CD14-positive monocyte (primary cell): ENCODE results near the gene CRYBA4. TPM values are rescaled to one million over a fixed set of nuclear protein-coding genes. Genes with fewer than 3 reads are reported as not detected.

ENCODE experiments used
- DNase-seq, 3 donors: peaks; one replicate each; pipeline ENCODE4 v3.0.0-alpha.2; 2011 to 2022
- H2AFZ ChIP-seq: 2 replicates; pipeline ENCODE4 v1.6.0; 2012; ENCODE audit warnings: mild to moderate bottlenecking, low read depth, low read length, inconsistent platforms; ENCODE audit not compliant: insufficient read depth, poor library complexity, severe bottlenecking
- H3K27ac ChIP-seq, 2 donors: 1 replicate in 1 of 2; 2 replicates in 1 of 2; pipeline ENCODE4 v1.5.1; 2012 to 2013; ENCODE audit warnings: low read length in 2 of 2, control low read depth in 1 of 2, inconsistent platforms in 1 of 2, low read depth in 1 of 2, mild to moderate bottlenecking in 1 of 2
- H3K27me3 ChIP-seq, 2 donors: one replicate each; pipeline versions ENCODE4 v1.6.0 to v1.6.1; 2011 to 2013; ENCODE audit warnings: low read length in 2 of 2; ENCODE audit not compliant: control insufficient read depth in 2 of 2, insufficient read depth in 2 of 2
- H3K36me3 ChIP-seq, 2 donors: replicated peaks in 1 of 2; 1 replicate in 1 of 2; 2 replicates in 1 of 2; pipeline versions ENCODE4 v1.5.1 to v1.6.1; 2012 to 2013; ENCODE audit warnings: low read length in 2 of 2, control low read depth in 1 of 2, inconsistent platforms in 1 of 2, mild to moderate bottlenecking in 1 of 2; ENCODE audit not compliant: insufficient read depth in 2 of 2, control insufficient read depth in 1 of 2
- H3K4me1 ChIP-seq, 2 donors: 1 replicate in 1 of 2; 2 replicates in 1 of 2; pipeline versions ENCODE4 v1.5.1 to v1.6.1; 2012 to 2013; ENCODE audit warnings: low read length in 2 of 2, control low read depth in 1 of 2, inconsistent platforms in 1 of 2, mild to moderate bottlenecking in 1 of 2, moderate library complexity in 1 of 2; ENCODE audit not compliant: insufficient read depth in 2 of 2, control insufficient read depth in 1 of 2
- H3K4me2 ChIP-seq: replicated peaks from 2 replicates; pipeline ENCODE3; 2012; ENCODE audit warnings: low read length, moderate library complexity, mild to moderate bottlenecking; ENCODE audit not compliant: poor library complexity, severe bottlenecking; ENCODE audit errors: extremely low read depth
- H3K4me3 ChIP-seq, 3 experiments: fragments of 200-600 bp in 1 of 3; sonication (generic) in 1 of 3; replicated peaks in 1 of 3; 1 replicate in 2 of 3; 2 replicates in 1 of 3; pipeline ENCODE4 v1.5.1; 2011 to 2013; ENCODE audit warnings: low read length in 3 of 3, mild to moderate bottlenecking in 3 of 3, control low read depth in 2 of 3, low read depth in 2 of 3, inconsistent platforms in 1 of 3, moderate library complexity in 1 of 3
- H3K79me2 ChIP-seq: 2 replicates; pipeline ENCODE4 v1.6.0; 2012; ENCODE audit warnings: mild to moderate bottlenecking, control low read depth, inconsistent platforms, low read length, moderate library complexity; ENCODE audit not compliant: insufficient read depth
- H3K9ac ChIP-seq: 2 replicates; pipeline ENCODE4 v1.6.0; 2017; ENCODE audit warnings: low read length, mild to moderate bottlenecking; ENCODE audit not compliant: insufficient read depth, poor library complexity, severe bottlenecking
- H3K9me3 ChIP-seq, 2 donors: replicated peaks in 1 of 2; 1 replicate in 1 of 2; 2 replicates in 1 of 2; pipeline versions ENCODE4 v1.5.1 to v1.6.1; 2012 to 2013; ENCODE audit warnings: low read length in 2 of 2, control low read depth in 1 of 2; ENCODE audit not compliant: control insufficient read depth in 1 of 2, insufficient read depth in 1 of 2
- H4K20me1 ChIP-seq: 2 replicates; pipeline ENCODE4 v1.6.0; 2012; ENCODE audit warnings: mild to moderate bottlenecking, low read length, control low read depth, moderate library complexity; ENCODE audit not compliant: insufficient read depth
- H3K27ac Mint-ChIP-seq, 7 donors: one replicate each; pipeline ENCODE4 v1.8.0; 2020; ENCODE audit warnings: mild to moderate bottlenecking in 7 of 7, mixed read lengths in 7 of 7, moderate library complexity in 6 of 7, inconsistent platforms in 2 of 7
- H3K27me3 Mint-ChIP-seq, 3 donors: one replicate each; pipeline ENCODE4 v1.8.0; 2021 to 2022; ENCODE audit warnings: low read depth in 3 of 3, mild to moderate bottlenecking in 3 of 3, mixed read lengths in 3 of 3, moderate library complexity in 3 of 3, inconsistent platforms in 1 of 3
- H3K36me3 Mint-ChIP-seq, 2 donors: one replicate each; pipeline ENCODE4 v1.8.0; 2020; ENCODE audit warnings: mixed read lengths in 2 of 2, inconsistent platforms in 1 of 2, mild to moderate bottlenecking in 1 of 2
- H3K4me1 Mint-ChIP-seq: one replicate; pipeline ENCODE4 v1.8.0; 2020; ENCODE audit warnings: mild to moderate bottlenecking, mixed read lengths
- H3K4me3 Mint-ChIP-seq, 2 donors: one replicate each; pipeline ENCODE4 v1.8.0; 2020; ENCODE audit warnings: mild to moderate bottlenecking in 2 of 2, mixed read lengths in 2 of 2, moderate library complexity in 1 of 2
- H3K9me3 Mint-ChIP-seq, 7 donors: one replicate each; pipeline ENCODE4 v1.8.0; 2020 to 2022; ENCODE audit warnings: mixed read lengths in 7 of 7, mild to moderate bottlenecking in 6 of 7, moderate library complexity in 6 of 7, inconsistent platforms in 2 of 7
- CTCF ChIP-seq: fragments of 200-600 bp; IDR thresholded peaks from one replicate; pipeline ENCODE4 v1.8.0; 2022; ENCODE audit warnings: antibody characterized with exemption, mild to moderate bottlenecking
- WGBS: methylation state at CpG from one replicate; pipeline ENCODE4 v1.1.5; 2013; ENCODE audit warnings: missing lambda C conversion rate; ENCODE audit not compliant: insufficient coverage; 5-methylcytosine and 5-hydroxymethylcytosine counted together
- intact Hi-C, 2 donors: fragments of 100-400 bp; cut with micrococcal nuclease; formaldehyde crosslinking; loops; one replicate each; pipeline versions ENCODE4 v1.15.0 to v1.15.1; 2023
- polyA plus RNA-seq, 3 donors: library from polyadenylated mRNA; depleted of rRNA in 1 of 3; unstranded in 2 of 3; stranded (reverse) in 1 of 3; fragments of 300-500 nt in 2 of 3; fragments of >200 nt in 1 of 3; fragmentation: Illumina TruSeq in 2 of 3; gene quantifications; 1 replicate in 2 of 3; 2 replicates in 1 of 3; pipeline ENCODE4 v1.2.3, GENCODE V29; 2012 to 2021

Gene CRYBA4
- polyA plus RNA-seq, 3 donors = not detected

DNA sequence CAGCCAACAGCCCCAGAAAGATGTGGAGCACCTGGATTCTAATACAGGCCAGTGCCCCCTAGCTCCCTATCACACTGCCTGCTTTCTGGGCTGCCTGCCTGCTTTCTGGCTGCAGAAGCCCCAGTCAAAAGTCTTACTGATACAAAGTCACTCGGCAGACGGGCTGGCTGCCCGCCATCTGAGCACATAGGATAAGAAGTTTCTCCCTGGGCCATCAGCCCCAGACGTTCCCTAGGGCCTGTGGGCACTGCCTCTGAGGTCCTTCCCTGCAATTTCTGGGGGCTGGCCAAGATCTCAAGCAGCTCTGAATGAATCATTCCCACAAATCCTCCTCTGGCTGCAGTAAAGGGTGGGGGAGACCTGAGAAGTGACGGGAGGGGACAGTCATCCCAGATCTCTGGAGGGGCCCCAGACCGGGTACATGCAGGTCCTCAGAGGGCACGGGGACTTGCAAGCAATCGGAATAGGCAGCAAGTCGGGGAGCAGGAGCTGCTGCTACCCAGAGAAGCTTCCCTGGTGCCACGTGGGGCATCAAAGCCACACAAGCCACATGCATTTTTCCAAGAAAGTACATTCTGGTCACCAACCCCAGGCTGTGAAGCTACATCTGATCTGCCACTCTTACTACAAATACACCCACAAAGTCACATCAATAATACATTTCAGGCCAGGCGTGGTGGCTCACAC is 36.5 kb upstream of the CRYBA4 start:
- Mint-ChIP-seq H3K27me3 (no peaks in the 10 kb centered on the region), H3K27ac (peak overlapping the region in 3 of 7 donors; percentile 33 to 47 (median 33)), H3K4me1 (peaks cover 60% of the 10 kb centered on the region), H3K36me3 (peaks cover 31 to 56% of the 10 kb centered on the region in 2 donors), H3K9me3 (peaks cover 0 to 2% (median 0%) of the 10 kb centered on the region in 7 donors), H3K4me3 (peak overlapping the region in 1 of 2 donors; percentile 39)
- Histone ChIP-seq H3K27ac (no peak overlapping the region), H3K4me3 (no peak overlapping the region), H4K20me1 (peaks cover 80% of the 10 kb centered on the region), H3K4me1 (peaks cover 37 to 39% of the 10 kb centered on the region in 2 donors), H2AFZ (no peak overlapping the region), H3K9me3 (no peaks in the 10 kb centered on the region), H3K27me3 (no peaks in the 10 kb centered on the region), H3K36me3 (peaks cover 9 to 40% of the 10 kb centered on the region in 2 donors), H3K4me2 (no peak overlapping the region), H3K9ac (no peak overlapping the region), H3K79me2 (peaks cover 86% of the 10 kb centered on the region)
- no peak for DNase-seq
- intact Hi-C loops = loop anchor here (5.0 to 10.0 kb wide), 3 partner anchors 43 to 158 kb away; partner anchors contain the start of gene ASPHD2 (in 1 of the 2)
- WGBS = 49% methylated on average over 10 of the region's 11 CpGs
- no peak for TF ChIP-seq CTCF

DNA sequence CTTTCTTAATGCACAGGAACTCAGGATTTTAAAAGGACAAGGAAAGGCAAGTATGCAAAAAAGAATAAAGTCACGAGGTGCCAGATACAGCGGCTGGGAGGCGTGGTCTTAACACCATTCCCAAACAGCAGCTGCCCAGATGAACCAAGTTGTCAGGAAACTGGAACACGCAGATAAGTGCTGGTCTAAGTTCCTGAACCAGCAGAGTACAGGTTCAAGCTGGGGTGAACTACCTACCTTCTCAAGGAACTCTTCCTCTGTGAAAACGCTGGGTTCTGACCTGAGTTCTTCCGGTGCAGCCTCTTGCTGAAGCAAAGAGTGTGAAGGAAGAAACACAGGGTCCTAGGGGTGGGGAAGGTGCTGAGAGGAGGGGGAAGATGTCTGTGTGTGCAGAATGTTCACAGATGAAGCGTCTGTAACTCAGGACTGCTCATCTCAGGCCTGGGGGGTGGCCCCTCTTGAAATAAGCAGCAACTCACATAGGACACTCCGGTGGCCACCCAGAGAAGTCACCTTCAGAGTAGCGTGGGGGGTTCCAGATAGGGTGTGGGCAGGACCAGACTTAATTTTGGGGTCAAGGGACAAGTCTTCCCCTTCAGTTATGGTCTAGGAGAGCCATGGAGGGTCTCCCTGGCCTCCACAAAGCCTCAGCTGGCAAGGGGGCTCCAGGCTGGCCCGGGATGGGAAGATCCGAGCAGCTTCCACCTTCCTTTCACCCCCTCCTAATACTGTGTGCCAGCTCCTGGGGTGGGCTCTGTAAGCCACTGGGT is 35.0 kb upstream of the CRYBA4 start:
- peaks cover 58% of the 10 kb centered on the region for H3K4me1 Mint-ChIP-seq
- H3K27me3 Mint-ChIP-seq = no peaks in the 10 kb centered on the region
- H2AFZ ChIP-seq = no peak overlapping the region
- H4K20me1 ChIP-seq = peaks cover 65% of the 10 kb centered on the region
- H3K9ac ChIP-seq = no peak overlapping the region
- peaks cover 71% of the 10 kb centered on the region for H3K79me2 ChIP-seq
- peaks cover 19 to 43% of the 10 kb centered on the region in 2 donors for H3K36me3 Mint-ChIP-seq
- peaks cover 44 to 45% of the 10 kb centered on the region in 2 donors for H3K4me1 ChIP-seq
- H3K4me3 Mint-ChIP-seq = peak overlapping the region in 1 of 2 donors; percentile 52
- peak overlapping the region in 4 of 7 donors; percentile 24 to 57 (median 50) for H3K27ac Mint-ChIP-seq
- no peak for TF ChIP-seq CTCF
- peak overlapping the region in 1 of 3 experiments; percentile 4 for H3K4me3 ChIP-seq
- H3K27me3 ChIP-seq = no peaks in the 10 kb centered on the region
- H3K9me3 ChIP-seq = no peaks in the 10 kb centered on the region
- peaks cover 0 to 2% (median 0%) of the 10 kb centered on the region in 7 donors for H3K9me3 Mint-ChIP-seq
- WGBS = 39% methylated on average over 6 of the region's 11 CpGs
- intact Hi-C loops = loop anchor here (5.0 to 10.0 kb wide), 3 partner anchors 44 to 159 kb away; partner anchors contain the start of gene ASPHD2 (in 1 of the 2)
- peak overlapping the region in 1 of 2 donors; percentile 9 for H3K27ac ChIP-seq
- H3K36me3 ChIP-seq = peaks cover 9 to 32% of the 10 kb centered on the region in 2 donors
- H3K4me2 ChIP-seq = peak overlapping the region; percentile 20
- DNase-seq = no peak
